ENCODE results near the gene AP1S1. TPM values are rescaled to one million over a fixed set of nuclear protein-coding genes. Genes with fewer than 3 reads are reported as not detected.

Gene AP1S1
- total and polyA plus RNA-seq, 9 of the 15 experiments (the other 6 are each of a cell fraction or from before 2014, with no cell fraction given), result 4.4 to 149 (median 89.4) TPM

DNA sequence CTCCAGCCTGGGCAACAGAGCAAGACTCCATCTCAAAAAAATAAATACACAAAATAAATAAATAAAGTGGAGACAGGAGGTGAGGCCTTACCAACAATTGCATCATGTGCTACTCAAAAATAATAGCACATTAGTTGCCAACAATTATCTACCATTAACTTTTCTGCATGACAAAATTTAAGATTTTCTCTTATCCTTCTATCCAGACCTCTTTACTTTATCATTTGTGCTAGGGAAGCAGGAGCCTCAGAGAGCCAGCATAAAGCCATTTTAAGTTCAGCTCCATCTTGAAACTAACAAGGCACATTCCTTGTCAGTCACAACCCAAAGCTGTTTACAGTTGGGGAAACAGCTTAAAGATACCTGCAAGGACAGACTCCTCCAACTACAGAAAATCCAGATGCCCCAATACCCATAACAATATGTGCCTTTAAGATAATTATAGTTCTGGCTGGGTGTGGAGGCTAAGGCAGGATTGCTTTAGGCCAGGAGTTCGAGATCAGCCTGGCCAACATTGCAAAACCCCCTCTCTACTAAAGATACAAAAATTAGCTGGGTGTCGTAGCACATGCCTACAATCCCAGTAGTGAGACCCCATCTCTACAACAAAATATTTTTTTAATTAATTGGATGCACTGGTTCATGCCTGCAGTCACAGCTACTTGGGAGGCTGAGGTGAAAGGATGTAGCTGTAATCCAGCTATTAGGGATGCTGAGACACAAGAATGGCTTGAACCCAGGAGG is 2.2 kb upstream of the AP1S1 start (continued):
- no peak for TF ChIP-seq FOXM1 (IDR thresholded peaks at IDR 0.05; ENCODE audit: low read depth)
- no peak for TF ChIP-seq FOXM1 (CRISPR knock-in tag; IDR thresholded peaks at IDR 0.05; ENCODE audit: low read depth)
- TF ChIP-seq, protein P1, sequence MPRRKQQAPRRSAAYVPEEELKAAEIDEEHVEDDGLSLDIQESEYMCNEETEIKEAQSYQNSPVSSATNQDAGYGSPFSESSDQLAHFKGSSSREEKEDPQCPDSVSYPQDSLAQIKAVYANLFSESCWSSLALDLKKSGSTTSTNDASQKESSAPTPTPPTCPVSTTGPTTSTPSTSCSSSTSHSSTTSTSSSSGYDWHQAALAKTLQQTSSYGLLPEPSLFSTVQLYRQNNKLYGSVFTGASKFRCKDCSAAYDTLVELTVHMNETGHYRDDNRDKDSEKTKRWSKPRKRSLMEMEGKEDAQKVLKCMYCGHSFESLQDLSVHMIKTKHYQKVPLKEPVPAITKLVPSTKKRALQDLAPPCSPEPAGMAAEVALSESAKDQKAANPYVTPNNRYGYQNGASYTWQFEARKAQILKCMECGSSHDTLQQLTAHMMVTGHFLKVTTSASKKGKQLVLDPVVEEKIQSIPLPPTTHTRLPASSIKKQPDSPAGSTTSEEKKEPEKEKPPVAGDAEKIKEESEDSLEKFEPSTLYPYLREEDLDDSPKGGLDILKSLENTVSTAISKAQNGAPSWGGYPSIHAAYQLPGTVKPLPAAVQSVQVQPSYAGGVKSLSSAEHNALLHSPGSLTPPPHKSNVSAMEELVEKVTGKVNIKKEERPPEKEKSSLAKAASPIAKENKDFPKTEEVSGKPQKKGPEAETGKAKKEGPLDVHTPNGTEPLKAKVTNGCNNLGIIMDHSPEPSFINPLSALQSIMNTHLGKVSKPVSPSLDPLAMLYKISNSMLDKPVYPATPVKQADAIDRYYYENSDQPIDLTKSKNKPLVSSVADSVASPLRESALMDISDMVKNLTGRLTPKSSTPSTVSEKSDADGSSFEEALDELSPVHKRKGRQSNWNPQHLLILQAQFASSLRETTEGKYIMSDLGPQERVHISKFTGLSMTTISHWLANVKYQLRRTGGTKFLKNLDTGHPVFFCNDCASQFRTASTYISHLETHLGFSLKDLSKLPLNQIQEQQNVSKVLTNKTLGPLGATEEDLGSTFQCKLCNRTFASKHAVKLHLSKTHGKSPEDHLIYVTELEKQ (CRISPR knock-in tag; IDR thresholded peaks at IDR 0.05), result peak; percentile 57; the same call in 1 of the 2 replicates
- TF ChIP-seq ZNF79 (CRISPR knock-in tag; IDR thresholded peaks at IDR 0.05; ENCODE audit: low read depth), result peak; percentile 74; the same call in 1 of the 2 replicates
- no peak for TF ChIP-seq COPS2 (conservative IDR thresholded peaks at IDR 0.05)
- no peak for TF ChIP-seq ZNF24 (IDR thresholded peaks at IDR 0.05)
- no peak for TF ChIP-seq HNRNPK (IDR thresholded peaks at IDR 0.05; ENCODE audit: low read depth, low read length, poor library complexity, severe bottlenecking)
- peak; percentile 53 to 69; a peak in 2 of 4 replicates for TF ChIP-seq TRIM24 (IDR thresholded peaks at IDR 0.05)
- TF ChIP-seq, protein P2, sequence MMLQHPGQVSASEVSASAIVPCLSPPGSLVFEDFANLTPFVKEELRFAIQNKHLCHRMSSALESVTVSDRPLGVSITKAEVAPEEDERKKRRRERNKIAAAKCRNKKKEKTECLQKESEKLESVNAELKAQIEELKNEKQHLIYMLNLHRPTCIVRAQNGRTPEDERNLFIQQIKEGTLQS (IDR thresholded peaks at IDR 0.05), result peak; percentile 65
- TF ChIP-seq, protein P2 (CRISPR knock-in tag; conservative IDR thresholded peaks at IDR 0.05), result no peak
- TF ChIP-seq PTTG1 (tag; IDR thresholded peaks at IDR 0.05; ENCODE audit: low read depth), result peak; percentile 84
